LNCaP clone FGC (cell line): Measurements from ENCODE around the gene PPM1F.
A peak's percentile ranks its signal among the peaks of the same experiment; 100 is the strongest.

Source experiments
- DNase-seq: peaks from one replicate; pipeline ENCODE4 v3.0.0-alpha.2; 2011; ENCODE audit warnings: low read depth
- H3K4me3 ChIP-seq: 2 replicates; pipeline ENCODE4 v1.5.1; 2011; ENCODE audit warnings: mild to moderate bottlenecking, low read depth, low read length, control low read depth
- TF ChIP-seq, protein P1 (sequence below): IDR thresholded peaks from 2 replicates; pipeline ENCODE4 v1.5.1; 2012; ENCODE audit warnings: mild to moderate bottlenecking; ENCODE audit not compliant: control insufficient read depth, insufficient read depth; ENCODE audit errors: extremely low read depth

PPM1F gene

DNA sequence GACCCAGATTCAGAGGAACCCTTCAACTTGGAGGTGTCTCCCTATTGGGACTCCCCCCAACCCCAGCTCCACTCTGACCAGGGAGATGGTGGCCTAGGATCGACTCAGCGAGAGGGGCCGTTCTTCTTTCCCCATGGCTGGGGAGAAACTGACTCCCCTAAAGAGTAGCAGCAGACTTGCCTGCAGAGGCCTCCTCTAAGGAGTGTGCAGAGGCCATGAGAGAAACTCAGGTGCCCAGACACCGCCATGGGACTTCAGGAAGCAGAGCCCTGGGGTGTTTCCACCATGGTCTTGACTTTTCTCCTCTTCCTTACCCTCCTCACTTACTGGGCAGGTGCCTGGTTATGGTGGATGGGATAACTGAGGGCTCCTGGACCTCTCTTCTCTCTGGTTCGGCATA lies 32.6 kb upstream of the PPM1F start:
- DNase-seq, result no peak
- TF ChIP-seq, protein P1, sequence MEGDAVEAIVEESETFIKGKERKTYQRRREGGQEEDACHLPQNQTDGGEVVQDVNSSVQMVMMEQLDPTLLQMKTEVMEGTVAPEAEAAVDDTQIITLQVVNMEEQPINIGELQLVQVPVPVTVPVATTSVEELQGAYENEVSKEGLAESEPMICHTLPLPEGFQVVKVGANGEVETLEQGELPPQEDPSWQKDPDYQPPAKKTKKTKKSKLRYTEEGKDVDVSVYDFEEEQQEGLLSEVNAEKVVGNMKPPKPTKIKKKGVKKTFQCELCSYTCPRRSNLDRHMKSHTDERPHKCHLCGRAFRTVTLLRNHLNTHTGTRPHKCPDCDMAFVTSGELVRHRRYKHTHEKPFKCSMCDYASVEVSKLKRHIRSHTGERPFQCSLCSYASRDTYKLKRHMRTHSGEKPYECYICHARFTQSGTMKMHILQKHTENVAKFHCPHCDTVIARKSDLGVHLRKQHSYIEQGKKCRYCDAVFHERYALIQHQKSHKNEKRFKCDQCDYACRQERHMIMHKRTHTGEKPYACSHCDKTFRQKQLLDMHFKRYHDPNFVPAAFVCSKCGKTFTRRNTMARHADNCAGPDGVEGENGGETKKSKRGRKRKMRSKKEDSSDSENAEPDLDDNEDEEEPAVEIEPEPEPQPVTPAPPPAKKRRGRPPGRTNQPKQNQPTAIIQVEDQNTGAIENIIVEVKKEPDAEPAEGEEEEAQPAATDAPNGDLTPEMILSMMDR, result no peak
- no peak overlapping the region for H3K4me3 ChIP-seq

DNA sequence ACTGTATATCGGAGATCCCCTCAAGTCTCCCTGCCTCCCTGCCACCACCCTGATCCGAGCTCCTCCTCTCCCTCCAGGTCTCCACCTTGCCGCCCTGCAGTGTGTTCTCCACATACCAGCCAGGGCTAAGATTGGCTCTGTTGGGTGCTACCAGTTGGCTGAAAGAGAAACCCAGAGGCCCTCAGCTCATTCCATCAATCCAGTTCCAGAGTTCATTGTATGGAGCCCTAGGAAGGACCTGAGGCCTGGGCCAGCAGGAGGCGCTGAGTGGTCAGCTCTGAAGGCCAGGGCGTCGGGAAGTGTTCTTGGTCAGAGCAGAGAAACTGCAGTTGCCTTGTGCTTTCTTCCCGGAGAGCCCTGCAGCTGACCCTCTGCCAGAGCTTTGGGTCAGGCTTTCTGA lies 32.1 kb upstream of the PPM1F start:
- no peak for DNase-seq
- TF ChIP-seq, protein P1, result peak; percentile 36
- no peak overlapping the region for H3K4me3 ChIP-seq

DNA sequence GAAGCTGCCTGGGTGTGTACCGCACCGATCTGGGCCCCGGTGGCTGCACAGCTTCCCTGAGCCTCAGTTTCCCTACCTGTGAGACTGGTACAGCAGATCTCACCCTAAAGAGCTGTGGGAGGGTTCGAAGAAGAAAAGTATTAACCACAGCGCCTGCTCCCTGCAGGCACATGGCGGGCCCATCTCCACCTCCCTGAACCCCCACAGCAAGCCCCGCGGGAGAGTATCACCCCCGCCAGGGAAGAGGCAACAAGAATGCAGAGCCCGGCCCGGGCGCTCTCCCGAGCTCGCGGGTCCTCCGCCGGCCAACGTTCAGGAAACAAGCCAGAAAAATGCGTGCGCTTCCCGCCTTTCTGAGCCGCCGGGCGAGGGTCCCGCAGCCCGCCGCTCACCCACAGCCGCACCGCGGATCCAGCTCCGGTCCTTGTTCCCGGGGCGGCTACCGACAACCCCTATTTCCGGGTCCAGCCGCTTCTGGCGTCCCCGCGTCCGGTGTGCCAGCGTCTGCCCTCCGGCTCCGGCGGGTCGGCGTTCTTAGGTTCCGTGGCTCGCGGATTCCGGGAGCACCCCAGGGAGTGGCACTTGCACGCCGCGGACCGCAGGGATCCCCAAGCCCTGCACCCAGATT lies 29.8 kb upstream of the PPM1F start, which contains the start of gene TOP3B:
TOP3B (minus strand) TSS at position 450 of the 628 bp plus-strand sequence. CDS start 7,078 bp downstream, outside the sequence.
- peak within 1 kb of the TSS; percentile 90 for H3K4me3 ChIP-seq
- no peak for DNase-seq
- TF ChIP-seq, protein P1, result no peak

DNA sequence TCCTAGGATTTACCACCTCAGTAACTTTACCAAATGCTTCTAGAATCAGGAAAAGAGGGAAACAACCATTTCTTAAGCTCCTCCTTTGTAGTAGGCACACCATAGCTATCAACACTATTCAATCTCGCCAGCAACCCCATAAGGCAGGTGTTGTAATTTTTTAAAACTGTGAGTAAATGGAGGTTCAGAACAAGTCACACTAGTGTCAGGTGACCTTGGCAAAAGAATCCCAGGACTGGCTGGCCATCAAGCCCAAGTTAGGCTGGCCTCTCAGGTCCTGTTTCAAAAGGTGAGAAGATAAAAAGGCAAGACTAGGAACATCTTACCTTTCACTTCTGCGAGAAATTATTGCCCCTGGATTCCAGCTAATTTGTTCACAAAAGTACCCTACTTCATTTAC lies 29.2 kb upstream of the PPM1F start:
- no peak for DNase-seq
- peak overlapping the region; percentile 90 for H3K4me3 ChIP-seq

DNA sequence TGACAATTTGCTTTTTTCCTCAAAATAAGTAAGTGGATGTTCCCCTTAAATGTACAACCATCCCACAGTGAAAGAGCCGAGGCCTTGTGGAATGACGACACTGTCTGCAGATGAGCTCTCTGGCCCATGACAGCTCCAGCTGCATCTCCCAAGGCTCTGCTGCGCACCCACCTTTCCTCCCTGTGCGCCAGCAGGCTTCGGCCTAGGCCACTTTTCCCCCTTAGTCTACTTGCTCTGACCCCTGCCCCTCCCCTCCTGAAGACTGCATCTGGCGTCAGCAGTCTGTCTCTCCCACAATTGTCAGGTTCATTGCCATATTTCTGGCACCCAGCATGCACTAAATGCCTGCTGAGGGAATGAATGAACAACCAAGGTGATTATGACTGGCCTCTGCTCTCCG lies 27.9 kb upstream of the PPM1F start:
- H3K4me3 ChIP-seq, result no peak overlapping the region
- TF ChIP-seq, protein P1, result no peak
- DNase-seq, result no peak

More for the DNA sequence above, 29.2 kb upstream of the PPM1F start:
- TF ChIP-seq, protein P1, result no peak

DNA sequence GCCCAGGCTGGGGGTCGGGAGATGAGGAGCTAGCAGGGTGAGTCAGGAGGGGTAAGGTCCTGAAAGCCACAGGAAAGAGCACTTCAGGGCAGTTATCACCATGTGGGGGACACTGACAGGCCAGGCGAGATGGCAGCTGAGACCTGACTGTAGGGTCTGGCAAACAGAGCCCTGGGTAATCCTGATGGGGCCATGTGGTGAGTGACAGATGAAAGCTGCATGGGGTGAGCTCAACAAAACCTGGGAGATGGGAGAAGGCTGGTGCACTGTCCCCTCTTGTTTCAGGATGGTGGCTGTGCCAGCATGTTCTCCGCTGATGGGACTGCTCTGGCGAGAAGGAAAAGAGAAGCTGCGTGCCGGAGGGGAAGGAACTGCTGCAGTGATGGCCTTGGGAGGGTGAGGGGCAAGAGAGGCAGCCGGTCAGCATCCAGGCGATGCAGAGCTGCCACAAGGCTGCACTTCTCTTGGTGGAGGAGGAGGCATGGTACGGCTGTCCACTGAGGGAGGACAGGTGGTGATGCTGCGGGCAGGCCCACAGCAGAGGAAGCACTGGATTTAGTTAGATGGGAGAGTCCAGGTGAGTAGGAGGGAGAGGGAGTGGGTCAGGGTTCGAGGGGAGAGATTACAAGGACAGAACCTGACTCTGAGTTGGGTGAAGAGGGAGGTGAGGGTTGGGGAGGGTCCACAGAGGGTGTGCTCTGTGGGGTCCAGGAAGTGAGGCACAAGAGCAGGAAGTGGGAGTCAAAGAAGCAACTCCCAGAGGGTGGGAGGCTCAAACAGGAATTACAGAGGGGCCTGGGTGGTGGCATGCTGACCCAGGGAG lies 26.1 kb upstream of the PPM1F start:
- H3K4me3 ChIP-seq, result no peak overlapping the region

More for the DNA sequence above, 26.1 kb upstream of the PPM1F start:
- TF ChIP-seq, protein P1, result no peak
- DNase-seq, result no peak
